Gastroesophageal sphincter (tissue), 3 donors: ENCODE results near the gene POTEM.
"Not testable (repeated sequence)": the region's sequence is repeated elsewhere in the genome, so short reads cannot be mapped to it uniquely, and the experiment has no call there.

Source experiments
- POLR2A ChIP-seq, 2 donors: fragments of 450-650 bp; IDR thresholded peaks; one replicate each; pipeline ENCODE4 v1.6.1; 2017; ENCODE audit warnings: antibody characterized with exemption in 2 of 2, mild to moderate bottlenecking in 2 of 2, moderate library complexity in 1 of 2
- TF ChIP-seq, protein P1 (sequence below), 4 experiments: fragments of 200-600 bp in 2 of 4; fragments of 450-650 bp in 2 of 4; sonication (generic) in 1 of 4; IDR thresholded peaks; one replicate each; pipeline ENCODE4 v1.5.1; 2017 to 2019; ENCODE audit warnings: antibody characterized with exemption in 4 of 4, mild to moderate bottlenecking in 2 of 4, moderate library complexity in 2 of 4

- TF ChIP-seq, protein P1, sequence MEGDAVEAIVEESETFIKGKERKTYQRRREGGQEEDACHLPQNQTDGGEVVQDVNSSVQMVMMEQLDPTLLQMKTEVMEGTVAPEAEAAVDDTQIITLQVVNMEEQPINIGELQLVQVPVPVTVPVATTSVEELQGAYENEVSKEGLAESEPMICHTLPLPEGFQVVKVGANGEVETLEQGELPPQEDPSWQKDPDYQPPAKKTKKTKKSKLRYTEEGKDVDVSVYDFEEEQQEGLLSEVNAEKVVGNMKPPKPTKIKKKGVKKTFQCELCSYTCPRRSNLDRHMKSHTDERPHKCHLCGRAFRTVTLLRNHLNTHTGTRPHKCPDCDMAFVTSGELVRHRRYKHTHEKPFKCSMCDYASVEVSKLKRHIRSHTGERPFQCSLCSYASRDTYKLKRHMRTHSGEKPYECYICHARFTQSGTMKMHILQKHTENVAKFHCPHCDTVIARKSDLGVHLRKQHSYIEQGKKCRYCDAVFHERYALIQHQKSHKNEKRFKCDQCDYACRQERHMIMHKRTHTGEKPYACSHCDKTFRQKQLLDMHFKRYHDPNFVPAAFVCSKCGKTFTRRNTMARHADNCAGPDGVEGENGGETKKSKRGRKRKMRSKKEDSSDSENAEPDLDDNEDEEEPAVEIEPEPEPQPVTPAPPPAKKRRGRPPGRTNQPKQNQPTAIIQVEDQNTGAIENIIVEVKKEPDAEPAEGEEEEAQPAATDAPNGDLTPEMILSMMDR (IDR thresholded peaks at IDR 0.05) = not testable (repeated sequence)
- not testable (repeated sequence) for TF ChIP-seq POLR2A (IDR thresholded peaks at IDR 0.05)
Measured at GRCh38 chr14:19015185-19015584, 48.0 kb downstream of the POTEM start.
